Measurements from ENCODE around the gene PDS5B.

Gene PDS5B

DNA sequence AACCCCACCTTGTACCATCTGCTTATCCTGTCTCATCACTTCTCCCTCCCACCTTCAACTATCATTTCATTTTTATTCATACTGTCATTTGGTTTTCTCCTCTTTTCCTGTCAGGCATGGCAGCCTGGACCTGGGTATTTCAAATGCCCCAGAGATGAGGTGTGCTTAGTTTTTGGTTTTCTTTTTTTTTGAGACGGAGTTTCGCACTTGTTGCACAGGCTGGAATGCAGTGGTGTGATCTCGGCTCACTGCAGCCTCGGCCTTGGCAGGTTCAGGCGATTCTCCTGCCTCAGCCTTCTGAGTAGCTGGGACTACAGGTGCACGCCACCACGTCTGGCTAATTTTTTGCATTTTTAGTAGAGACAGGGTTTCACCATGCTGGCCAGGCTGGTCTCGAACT is 5.8 kb downstream of the PDS5B start:
- DNase-seq (ENCODE audit: low read depth) = no peak

- DNase-seq (ENCODE audit: low read depth) = no peak
Observed at GRCh38 chr13:32594157-32594738, 8.0 kb downstream of the PDS5B start.

DNA sequence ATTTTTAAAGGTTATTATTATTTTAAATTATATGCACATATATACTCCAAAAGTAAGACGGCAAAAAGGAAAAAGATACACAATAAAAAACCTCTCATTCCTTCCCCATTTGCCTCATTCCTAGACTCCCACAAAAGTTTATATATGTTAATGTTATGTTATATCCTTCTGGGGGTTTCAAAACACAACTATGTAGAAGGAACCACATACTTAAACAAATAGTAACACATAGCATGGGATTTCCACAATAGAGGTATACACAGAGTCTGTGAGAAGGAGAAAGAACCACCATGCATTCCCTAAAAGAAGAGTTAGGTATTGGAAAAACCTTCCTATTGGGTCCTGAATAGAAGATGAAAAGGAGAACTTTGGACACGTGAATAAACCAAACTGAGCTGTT is 9.1 kb downstream of the PDS5B start:
- no peak for DNase-seq (ENCODE audit: low read depth)

GRCh38 chr13:32600890-32601289 is 14.6 kb downstream of the PDS5B start:
- no peak for DNase-seq (ENCODE audit: low read depth)

DNA sequence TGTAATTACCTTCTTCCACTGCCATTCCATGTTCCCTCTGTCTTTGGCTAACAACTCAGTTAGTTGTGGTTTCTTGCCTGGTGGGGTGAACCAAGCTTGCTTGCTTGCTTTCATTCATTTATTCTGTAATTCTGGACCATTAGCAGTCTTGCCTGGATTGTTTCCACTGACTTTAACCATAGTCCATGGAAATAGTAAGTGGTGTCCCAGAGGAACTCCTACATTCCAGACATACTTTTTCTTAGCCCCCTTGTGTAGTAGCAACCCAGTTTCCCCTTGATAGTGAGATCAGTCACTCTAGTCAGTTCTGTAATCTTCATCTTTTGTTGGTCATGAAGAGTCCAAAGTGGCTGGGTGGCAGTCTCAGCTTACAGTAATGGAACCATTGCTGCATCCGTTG is 23.2 kb downstream of the PDS5B start:
- no peak for DNase-seq (ENCODE audit: low read depth)

DNA sequence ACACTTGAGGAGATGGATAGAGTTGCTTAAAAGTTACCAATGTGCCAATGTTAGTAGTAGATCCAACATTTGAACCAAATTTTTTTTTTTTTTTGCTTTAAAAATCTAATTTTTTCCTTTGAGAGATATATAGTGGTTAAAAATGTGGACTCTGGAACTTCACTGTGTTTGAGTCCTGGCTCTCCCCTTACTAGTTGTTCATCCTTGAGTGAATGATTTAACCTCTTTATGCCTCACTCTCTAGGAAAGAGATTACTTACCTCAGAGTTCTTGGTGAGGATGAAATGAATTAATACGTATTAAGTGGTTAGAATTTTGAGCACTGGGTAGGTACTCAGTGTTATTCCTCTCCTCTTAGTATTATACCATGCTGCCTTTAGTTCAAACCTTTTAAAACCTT is 24.3 kb downstream of the PDS5B start:
- no peak for DNase-seq (ENCODE audit: low read depth)

DNA sequence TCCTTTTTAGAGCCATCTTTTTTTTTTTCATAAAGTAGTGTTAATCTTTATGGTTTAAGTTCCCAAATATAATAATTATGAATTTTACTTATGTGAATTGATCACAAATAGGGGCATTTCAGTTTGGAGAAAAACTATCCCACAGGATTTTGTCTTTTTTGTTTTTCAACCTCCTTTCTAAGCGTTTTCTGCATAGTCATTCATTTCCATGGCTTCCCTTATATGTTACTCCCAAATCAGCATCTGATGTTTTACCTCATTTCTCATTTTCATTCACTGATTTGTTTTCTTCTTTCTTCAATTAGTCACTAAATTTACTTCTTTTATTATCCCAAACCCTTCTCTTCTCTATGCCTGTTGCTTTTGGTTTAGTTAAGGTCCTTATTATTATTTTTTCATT is 24.7 kb downstream of the PDS5B start:
- no peak for DNase-seq (ENCODE audit: low read depth)

- DNase-seq (ENCODE audit: low read depth) = no peak
Observed at GRCh38 chr13:32616883-32617511, 30.7 kb downstream of the PDS5B start.

GRCh38 chr13:32622827-32623226 is 36.6 kb downstream of the PDS5B start:
- no peak for DNase-seq (ENCODE audit: low read depth)

DNA sequence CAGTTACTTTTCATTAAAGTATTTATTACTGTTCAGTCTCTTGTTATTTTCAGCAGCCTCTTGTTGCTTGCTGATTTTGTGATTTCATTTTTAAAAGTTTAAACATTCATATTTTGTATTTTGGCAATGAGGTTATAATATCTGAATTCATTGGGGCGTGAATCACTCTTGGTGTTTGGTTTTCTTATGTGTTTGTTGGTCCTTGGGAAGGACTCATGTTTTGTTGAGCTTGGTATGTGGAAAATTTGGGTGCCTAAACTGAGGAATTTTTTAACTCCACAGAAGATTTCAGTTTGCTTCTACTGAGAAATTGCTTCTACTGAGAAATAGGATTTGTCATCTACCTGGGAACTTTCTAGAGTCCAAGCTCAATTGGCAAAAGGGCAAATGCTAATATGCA is 38.2 kb downstream of the PDS5B start:
- no peak for DNase-seq (ENCODE audit: low read depth)

DNA sequence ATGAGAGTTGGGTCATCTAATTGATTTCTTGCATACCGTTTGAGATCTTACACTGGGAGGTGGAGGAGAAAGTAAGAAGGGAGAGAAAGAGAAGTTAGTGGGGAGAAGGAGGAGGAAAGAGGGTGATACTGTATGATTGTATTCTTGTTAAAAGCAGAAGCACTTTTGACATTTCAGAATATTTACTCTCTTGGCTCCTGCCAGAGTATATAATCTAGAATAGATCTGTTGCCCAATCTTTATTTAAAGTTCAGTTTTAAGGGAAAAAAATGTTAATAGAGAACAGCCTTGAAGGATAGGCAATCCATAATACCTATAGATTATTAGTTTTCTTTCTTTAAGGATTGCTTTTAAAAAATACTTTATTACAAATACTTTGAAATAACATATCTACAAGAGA is 41.5 kb downstream of the PDS5B start:
- no peak for DNase-seq (ENCODE audit: low read depth)

DNA sequence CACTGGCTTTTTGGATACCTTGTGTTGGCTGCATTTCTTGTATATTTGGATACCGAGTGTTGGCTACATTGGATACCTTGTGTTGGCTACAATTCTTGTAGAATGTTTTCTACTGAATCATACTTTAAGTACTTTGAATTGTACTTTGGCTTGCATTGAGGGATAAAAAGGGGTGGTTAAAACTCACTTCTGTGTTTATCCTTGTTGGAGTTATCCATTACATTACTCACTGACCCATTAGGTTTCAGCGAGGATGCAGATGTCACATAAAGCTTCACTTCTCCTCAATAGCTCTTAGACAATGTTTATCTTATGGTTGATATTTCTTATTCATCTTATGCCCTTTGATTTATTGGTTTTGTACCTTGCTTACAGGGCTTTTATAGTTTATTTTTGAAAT is 43.1 kb downstream of the PDS5B start:
- DNase-seq (ENCODE audit: low read depth) = no peak

- DNase-seq (ENCODE audit: low read depth) = no peak
Observed at GRCh38 chr13:32629866-32630265, 43.6 kb downstream of the PDS5B start.

DNA sequence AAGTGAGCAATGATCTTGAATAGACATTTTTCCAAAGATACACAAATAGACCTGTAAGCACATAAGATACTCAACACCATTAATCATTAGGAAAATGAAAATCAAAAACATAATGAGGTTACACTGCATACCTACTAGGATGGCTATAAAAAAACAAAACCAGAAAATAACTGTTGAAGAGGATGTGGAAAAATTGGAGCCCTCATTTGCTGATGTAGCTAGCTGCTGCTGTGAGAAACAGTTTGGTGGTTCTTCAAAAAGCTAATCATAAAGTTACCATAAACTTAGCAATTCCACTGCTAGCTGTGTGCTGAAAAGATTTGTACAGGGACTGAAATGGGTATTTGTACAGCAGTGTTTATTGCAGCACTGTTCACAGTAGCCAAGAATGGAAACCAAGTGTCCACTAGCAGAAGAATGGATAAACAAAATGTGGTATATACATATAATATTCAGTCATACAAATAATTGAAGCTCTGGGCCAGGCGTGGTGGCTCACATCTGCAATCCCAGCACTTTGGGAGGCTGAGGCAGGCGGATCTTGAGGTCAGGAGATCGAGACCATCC is 46.2 kb downstream of the PDS5B start:
- no peak for DNase-seq (ENCODE audit: low read depth)

GRCh38 chr13:32636711-32637110 is 50.5 kb downstream of the PDS5B start:
- DNase-seq (ENCODE audit: low read depth) = no peak

GRCh38 chr13:32638739-32639138 is 52.5 kb downstream of the PDS5B start:
- DNase-seq (ENCODE audit: low read depth) = no peak

GRCh38 chr13:32639502-32640105 is 53.4 kb downstream of the PDS5B start:
- no peak for DNase-seq (ENCODE audit: low read depth)

DNA sequence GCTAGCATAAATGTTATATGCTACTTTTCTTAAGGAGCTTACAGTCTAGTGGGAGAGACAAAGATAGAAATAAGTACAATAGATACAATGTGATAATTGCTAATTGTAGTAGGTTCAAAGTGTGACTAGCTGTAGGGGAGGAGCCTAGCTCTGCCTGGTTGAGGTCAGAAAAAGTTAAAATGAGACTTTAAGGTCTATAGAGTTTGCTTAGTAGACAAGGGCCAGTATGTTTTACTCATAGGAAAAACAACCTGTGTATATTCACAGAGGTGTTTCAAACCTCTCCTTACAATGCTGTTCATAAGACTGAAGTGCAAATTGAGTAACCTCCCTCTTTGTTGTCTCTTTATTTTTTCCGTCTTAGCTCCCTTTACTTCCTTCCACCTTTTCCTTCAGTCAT is 56.1 kb downstream of the PDS5B start:
- no peak for DNase-seq (ENCODE audit: low read depth)

- DNase-seq (ENCODE audit: low read depth) = no peak
Observed at GRCh38 chr13:32642858-32643257, 56.6 kb downstream of the PDS5B start.

DNA sequence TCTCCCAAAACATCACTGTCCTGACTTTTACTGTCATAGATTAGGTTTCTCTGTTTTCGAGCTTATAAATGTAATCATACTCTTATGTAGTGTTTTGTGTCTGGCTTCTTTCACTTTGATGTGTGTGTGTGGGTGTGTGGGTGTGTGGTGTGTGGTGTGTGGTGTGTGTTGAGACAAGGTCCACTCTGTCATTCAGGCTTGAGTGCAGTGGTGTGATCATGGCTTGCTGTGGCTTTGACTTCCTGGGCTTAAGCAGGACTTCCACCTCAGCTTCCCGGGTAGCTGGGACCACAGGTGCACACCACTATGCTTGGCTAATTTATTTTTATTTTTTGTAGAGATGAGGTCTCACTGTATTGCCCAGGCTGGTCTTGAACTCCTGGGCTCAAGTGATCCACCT is 59.6 kb downstream of the PDS5B start:
- DNase-seq (ENCODE audit: low read depth) = no peak

DNA sequence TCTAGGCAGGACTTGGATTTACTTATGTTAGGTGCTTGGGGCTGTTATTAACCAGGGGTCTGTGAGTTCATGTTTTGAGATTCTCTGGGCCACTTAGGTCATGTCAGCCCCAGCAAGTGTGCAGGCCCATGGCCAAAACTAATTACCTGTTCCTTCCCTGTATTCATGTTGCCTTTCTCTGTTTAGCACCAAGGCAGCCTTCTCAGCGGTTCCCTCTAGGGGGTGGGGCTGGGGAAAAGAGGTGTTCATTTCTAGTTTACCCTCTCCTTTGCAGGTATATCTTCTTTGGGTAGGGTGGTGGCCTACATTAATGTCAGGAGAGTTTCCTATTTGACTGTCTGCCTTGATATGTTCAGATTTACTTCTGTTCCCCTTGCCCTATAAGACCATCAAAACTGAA is 61.7 kb downstream of the PDS5B start:
- DNase-seq (ENCODE audit: low read depth) = no peak

DNA sequence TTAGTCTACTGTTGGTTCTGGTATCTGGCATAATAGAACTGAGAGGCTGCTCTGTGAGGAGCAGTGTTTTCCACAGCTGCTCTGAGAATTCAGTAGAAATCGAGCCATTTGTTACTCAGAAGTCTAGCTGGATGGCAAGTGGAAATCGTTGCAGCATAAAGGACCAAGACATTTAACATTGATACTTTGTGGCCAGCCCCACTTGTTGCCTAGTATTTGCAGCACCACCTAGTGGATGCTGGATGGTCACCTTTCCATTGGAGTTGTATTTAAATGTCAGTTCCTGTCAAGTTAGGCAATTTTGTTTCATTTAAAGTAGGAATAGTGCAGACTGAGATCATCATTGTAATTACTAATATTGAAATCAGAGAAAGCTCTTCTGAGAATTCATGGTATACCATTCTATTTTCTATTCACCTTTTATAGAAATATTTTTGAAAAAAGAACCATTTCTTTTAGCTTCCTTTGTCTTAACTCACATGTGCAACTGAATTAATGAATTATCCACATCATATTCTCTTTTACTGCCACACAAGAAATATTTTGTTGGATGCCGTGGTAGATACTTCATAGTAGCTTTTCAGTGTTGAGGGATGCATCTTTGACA is 64.6 kb downstream of the PDS5B start:
- no peak for DNase-seq (ENCODE audit: low read depth)

GRCh38 chr13:32657309-32657708 is 71.1 kb downstream of the PDS5B start:
- DNase-seq (ENCODE audit: low read depth) = no peak

Data from stimulated activated CD8-positive, alpha-beta memory T cell treated with anti-CD3 and anti-CD28 coated beads, Interleukin-15, amount 100 ng/mL, for 24 hours (primary cell).